Measurements from ENCODE around the gene DPY19L3. TPM values are rescaled to one million over a fixed set of nuclear protein-coding genes. Genes with fewer than 3 reads are reported as not detected.
"Not testable (repeated sequence)": the region's sequence is repeated elsewhere in the genome, so short reads cannot be mapped to it uniquely, and the experiment has no call there.

DPY19L3 gene
- polyA plus RNA-seq, 3 donors from 2014 or later = 1.3 to 11.6 (median 5.6) TPM

- peaks cover 9 to 28% (median 28%) of the 10 kb centered on the region in 3 donors for H3K36me3 Mint-ChIP-seq
- H3K27me3 Mint-ChIP-seq (ENCODE audit: low read depth in 3 of 3) = no peaks in the 10 kb centered on the region
- no peaks in the 10 kb centered on the region for H3K4me1 Mint-ChIP-seq
- no peak overlapping the region for H3K4me3 Mint-ChIP-seq
- no peak overlapping the region for H3K27ac Mint-ChIP-seq
- no peaks in the 10 kb centered on the region for H3K9me3 Mint-ChIP-seq
- DNase-seq = no peak
Observed at GRCh38 chr19:32436692-32437091, 31.1 kb downstream of the DPY19L3 start.

- H3K27me3 Mint-ChIP-seq (ENCODE audit: low read depth in 3 of 3) = no peaks in the 10 kb centered on the region
- no peaks in the 10 kb centered on the region for H3K9me3 Mint-ChIP-seq
- H3K36me3 Mint-ChIP-seq = peaks cover 9 to 28% (median 28%) of the 10 kb centered on the region in 3 donors
- DNase-seq = no peak
- no peaks in the 10 kb centered on the region for H3K4me1 Mint-ChIP-seq
- H3K27ac Mint-ChIP-seq = no peak overlapping the region
- no peak overlapping the region for H3K4me3 Mint-ChIP-seq
Observed at GRCh38 chr19:32437096-32437495, 31.5 kb downstream of the DPY19L3 start.

GRCh38 chr19:32438751-32439150, 33.2 kb downstream of the DPY19L3 start:
- Mint-ChIP-seq H3K27me3 (ENCODE audit: low read depth in 3 of 3) (no peaks in the 10 kb centered on the region), H3K4me3 (no peak overlapping the region), H3K27ac (no peak overlapping the region), H3K9me3 (no peaks in the 10 kb centered on the region), H3K36me3 (peaks cover 9 to 37% (median 32%) of the 10 kb centered on the region in 3 donors), H3K4me1 (no peaks in the 10 kb centered on the region)
- no peak for DNase-seq

GRCh38 chr19:32442650-32443049, 37.1 kb downstream of the DPY19L3 start:
- peak overlapping the region in 1 of 6 donors; percentile 7 for H3K27ac Mint-ChIP-seq
- H3K4me3 Mint-ChIP-seq = no peak overlapping the region
- no peak for DNase-seq
- peaks cover 11 to 31% (median 29%) of the 10 kb centered on the region in 3 donors for H3K36me3 Mint-ChIP-seq
- no peaks in the 10 kb centered on the region for H3K27me3 Mint-ChIP-seq (ENCODE audit: low read depth in 3 of 3)
- no peaks in the 10 kb centered on the region for H3K4me1 Mint-ChIP-seq
- no peaks in the 10 kb centered on the region for H3K9me3 Mint-ChIP-seq

GRCh38 chr19:32447534-32447933, 42.0 kb downstream of the DPY19L3 start:
- not testable (repeated sequence) for H3K27ac Mint-ChIP-seq; H3K9me3 Mint-ChIP-seq; DNase-seq; H3K4me1 Mint-ChIP-seq; H3K4me3 Mint-ChIP-seq; H3K27me3 Mint-ChIP-seq (ENCODE audit: low read depth in 3 of 3)
- H3K36me3 Mint-ChIP-seq = peaks cover 6 to 14% (median 13%) of the 10 kb centered on the region in 3 donors

GRCh38 chr19:32448026-32448425, 42.5 kb downstream of the DPY19L3 start:
- DNase-seq = no peak
- peaks cover 6 to 13% (median 9%) of the 10 kb centered on the region in 3 donors for H3K36me3 Mint-ChIP-seq
- H3K27me3 Mint-ChIP-seq (ENCODE audit: low read depth in 3 of 3) = no peaks in the 10 kb centered on the region
- no peaks in the 10 kb centered on the region for H3K9me3 Mint-ChIP-seq
- no peak overlapping the region for H3K27ac Mint-ChIP-seq
- no peaks in the 10 kb centered on the region for H3K4me1 Mint-ChIP-seq
- H3K4me3 Mint-ChIP-seq = no peak overlapping the region

GRCh38 chr19:32450217-32450616, 44.6 kb downstream of the DPY19L3 start:
- Mint-ChIP-seq H3K9me3 (no peaks in the 10 kb centered on the region), H3K4me1 (no peaks in the 10 kb centered on the region), H3K27me3 (ENCODE audit: low read depth in 3 of 3) (no peaks in the 10 kb centered on the region), H3K4me3 (no peak overlapping the region), H3K27ac (no peak overlapping the region), H3K36me3 (peaks cover 0 to 8% (median 0%) of the 10 kb centered on the region in 3 donors)
- no peak for DNase-seq

- Mint-ChIP-seq H3K27ac (no peak overlapping the region), H3K4me3 (no peak overlapping the region), H3K27me3 (ENCODE audit: low read depth in 3 of 3) (no peaks in the 10 kb centered on the region)
Observed at GRCh38 chr19:32453736-32454135, 48.2 kb downstream of the DPY19L3 start.

GRCh38 chr19:32456406-32456805, 50.8 kb downstream of the DPY19L3 start:
- Mint-ChIP-seq H3K4me3 (no peak overlapping the region), H3K9me3 (no peaks in the 10 kb centered on the region), H3K4me1 (no peaks in the 10 kb centered on the region), H3K27ac (no peak overlapping the region), H3K36me3 (peaks cover 12 to 24% (median 22%) of the 10 kb centered on the region in 3 donors), H3K27me3 (ENCODE audit: low read depth in 3 of 3) (no peaks in the 10 kb centered on the region)
- no peak for DNase-seq

More at GRCh38 chr19:32453736-32454135, 48.2 kb downstream of the DPY19L3 start:
- no peak for DNase-seq
- Mint-ChIP-seq H3K9me3 (no peaks in the 10 kb centered on the region), H3K36me3 (peaks cover 12 to 19% (median 14%) of the 10 kb centered on the region in 3 donors), H3K4me1 (no peaks in the 10 kb centered on the region)

GRCh38 chr19:32457571-32458158, 52.1 kb downstream of the DPY19L3 start:
- H3K36me3 Mint-ChIP-seq = peaks cover 12 to 26% (median 24%) of the 10 kb centered on the region in 3 donors
- H3K9me3 Mint-ChIP-seq = no peaks in the 10 kb centered on the region
- H3K27ac Mint-ChIP-seq = no peak overlapping the region
- no peak overlapping the region for H3K4me3 Mint-ChIP-seq
- DNase-seq = no peak
- H3K4me1 Mint-ChIP-seq = no peaks in the 10 kb centered on the region
- H3K27me3 Mint-ChIP-seq (ENCODE audit: low read depth in 3 of 3) = peaks cover 0 to 2% (median 0%) of the 10 kb centered on the region in 3 donors

GRCh38 chr19:32458500-32459123, 53.0 kb downstream of the DPY19L3 start:
- H3K9me3 Mint-ChIP-seq = no peaks in the 10 kb centered on the region
- peaks cover 0 to 2% (median 0%) of the 10 kb centered on the region in 3 donors for H3K27me3 Mint-ChIP-seq (ENCODE audit: low read depth in 3 of 3)
- peaks cover 12 to 28% (median 26%) of the 10 kb centered on the region in 3 donors for H3K36me3 Mint-ChIP-seq
- no peak overlapping the region for H3K27ac Mint-ChIP-seq
- H3K4me1 Mint-ChIP-seq = no peaks in the 10 kb centered on the region
- DNase-seq = no peak
- H3K4me3 Mint-ChIP-seq = no peak overlapping the region

GRCh38 chr19:32459204-32459865, 53.8 kb downstream of the DPY19L3 start:
- Mint-ChIP-seq H3K4me3 (no peak overlapping the region), H3K27ac (peak overlapping the region in 2 of 6 donors; percentile 2 to 3), H3K9me3 (no peaks in the 10 kb centered on the region), H3K4me1 (no peaks in the 10 kb centered on the region), H3K27me3 (ENCODE audit: low read depth in 3 of 3) (peaks cover 0 to 2% (median 0%) of the 10 kb centered on the region in 3 donors), H3K36me3 (peaks cover 12 to 28% (median 26%) of the 10 kb centered on the region in 3 donors)
- no peak for DNase-seq

- Mint-ChIP-seq H3K36me3 (peaks cover 12 to 28% (median 26%) of the 10 kb centered on the region in 3 donors), H3K27ac (no peak overlapping the region), H3K4me1 (no peaks in the 10 kb centered on the region), H3K9me3 (no peaks in the 10 kb centered on the region), H3K4me3 (no peak overlapping the region), H3K27me3 (ENCODE audit: low read depth in 3 of 3) (peaks cover 0 to 2% (median 0%) of the 10 kb centered on the region in 3 donors)
- no peak for DNase-seq
Observed at GRCh38 chr19:32460476-32460875, 54.9 kb downstream of the DPY19L3 start.

GRCh38 chr19:32464279-32464678, 58.7 kb downstream of the DPY19L3 start:
- no peak overlapping the region for H3K27ac Mint-ChIP-seq
- peak; percentile 10 to 33 (median 31) for DNase-seq

More at GRCh38 chr19:32464279-32464678, 58.7 kb downstream of the DPY19L3 start:
- no peaks in the 10 kb centered on the region for H3K9me3 Mint-ChIP-seq
- H3K4me1 Mint-ChIP-seq = no peaks in the 10 kb centered on the region
- H3K4me3 Mint-ChIP-seq = no peak overlapping the region
- H3K27me3 Mint-ChIP-seq (ENCODE audit: low read depth in 3 of 3) = peaks cover 0 to 2% (median 0%) of the 10 kb centered on the region in 3 donors
- H3K36me3 Mint-ChIP-seq = peaks cover 0 to 16% (median 13%) of the 10 kb centered on the region in 3 donors

Data from immature natural killer cell (primary cell).